Fibroblast of villous mesenchyme (primary cell): ENCODE measurements around the gene FHOD1. TPM values are rescaled to one million over a fixed set of nuclear protein-coding genes. Genes with fewer than 3 reads are reported as not detected.
A peak's percentile ranks its signal among the peaks of the same experiment; 100 is the strongest.

Experiments used
- DNase-seq: peaks from one replicate; pipeline ENCODE4 v3.0.0-alpha.2; 2010; ENCODE audit warnings: low read depth
- H3K4me3 ChIP-seq: 2 replicates; pipeline ENCODE4 v1.5.1; 2011; ENCODE audit warnings: low read depth, mild to moderate bottlenecking, low read length
- CTCF ChIP-seq: IDR thresholded peaks from 2 replicates; pipeline ENCODE4 v1.5.1; 2012; ENCODE audit warnings: low read depth, mild to moderate bottlenecking, low read length; ENCODE audit not compliant: insufficient read depth
- total RNA-seq: library from RNA; depleted of rRNA; stranded (reverse); fragments of >200 nt; gene quantifications from 2 replicates; pipeline ENCODE4 v1.2.3, GENCODE V29; 2012

The FHOD1 gene
- total RNA-seq, 1 donor, result 22.9 TPM

- TF ChIP-seq CTCF, result no peak
- H3K4me3 ChIP-seq, result peak overlapping the region; percentile 69
- peak; percentile 99 for DNase-seq
These were observed 30.2 kb upstream of the FHOD1 start for GRCh38 chr16:67277294-67277998.

DNA sequence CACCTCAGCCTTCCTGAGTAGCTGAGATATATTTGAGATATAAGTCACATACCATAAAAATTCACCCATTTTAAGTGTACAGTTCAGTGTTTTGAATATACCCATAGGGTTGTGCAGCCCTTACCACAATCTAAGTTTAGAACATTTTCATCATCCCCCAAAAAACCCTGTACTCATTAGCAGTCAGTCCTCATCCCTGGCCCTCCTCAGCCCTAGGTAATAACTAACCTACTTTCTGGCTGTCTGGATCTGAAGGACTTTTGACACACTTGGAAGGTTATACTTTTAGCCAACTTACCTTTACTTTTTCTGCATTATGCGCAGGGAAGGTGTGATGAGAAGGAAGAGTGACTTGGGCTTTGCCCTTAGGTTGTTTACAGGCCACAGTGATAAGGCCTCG lies 28.0 kb upstream of the FHOD1 start:
- TF ChIP-seq CTCF, result no peak
- no peak overlapping the region for H3K4me3 ChIP-seq
- DNase-seq, result no peak

DNA sequence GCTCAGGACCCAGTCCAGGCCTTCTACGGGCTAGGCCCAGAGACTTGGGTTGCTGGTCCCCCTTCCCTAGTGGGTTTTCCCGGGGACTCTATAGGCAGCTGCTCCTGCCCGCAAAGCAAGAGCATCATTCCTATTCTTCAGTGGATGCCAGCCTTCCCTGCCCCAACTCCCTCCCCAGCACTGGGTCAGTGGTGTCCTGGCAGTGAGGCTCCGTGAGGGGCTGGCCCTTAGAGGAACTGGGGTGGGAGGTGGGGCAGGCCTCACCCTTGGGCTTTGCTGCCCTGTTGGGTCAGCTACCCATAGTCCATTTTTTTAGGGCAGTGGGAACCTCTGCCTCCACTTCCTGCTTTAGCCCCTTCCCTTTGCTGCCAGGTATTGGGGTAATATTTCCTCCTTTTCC lies 24.2 kb upstream of the FHOD1 start:
- DNase-seq, result no peak
- no peak for TF ChIP-seq CTCF
- H3K4me3 ChIP-seq, result no peak overlapping the region

DNA sequence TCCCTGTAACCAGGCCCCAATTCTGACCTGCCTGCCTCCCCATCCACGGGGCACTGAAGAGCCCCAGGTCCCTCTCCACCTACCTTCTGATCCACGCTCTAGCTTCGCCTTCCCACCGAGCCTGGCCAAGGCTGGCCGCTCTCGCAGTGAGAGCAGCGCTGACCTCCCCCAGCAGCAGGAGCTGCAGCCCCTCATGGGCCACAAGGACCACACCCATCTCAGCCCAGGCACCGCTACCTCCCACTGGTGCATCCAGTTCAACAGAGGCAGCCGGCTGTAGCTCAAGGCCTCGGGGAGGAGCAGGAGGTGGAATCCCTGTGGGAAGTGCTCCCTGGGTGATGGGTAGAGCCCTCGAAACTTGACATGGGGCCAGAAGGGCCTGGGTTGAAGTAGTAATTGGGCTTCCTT lies 23.7 kb upstream of the FHOD1 start:
- no peak for TF ChIP-seq CTCF
- no peak for DNase-seq
- no peak overlapping the region for H3K4me3 ChIP-seq

GRCh38 chr16:67269766-67270165 lies 22.5 kb upstream of the FHOD1 start:
- DNase-seq, result no peak
- H3K4me3 ChIP-seq, result no peak overlapping the region
- no peak for TF ChIP-seq CTCF

- H3K4me3 ChIP-seq, result no peak overlapping the region
- TF ChIP-seq CTCF, result no peak
- peak; percentile 92 for DNase-seq
These were observed 20.9 kb upstream of the FHOD1 start for GRCh38 chr16:67268136-67268579.

DNA sequence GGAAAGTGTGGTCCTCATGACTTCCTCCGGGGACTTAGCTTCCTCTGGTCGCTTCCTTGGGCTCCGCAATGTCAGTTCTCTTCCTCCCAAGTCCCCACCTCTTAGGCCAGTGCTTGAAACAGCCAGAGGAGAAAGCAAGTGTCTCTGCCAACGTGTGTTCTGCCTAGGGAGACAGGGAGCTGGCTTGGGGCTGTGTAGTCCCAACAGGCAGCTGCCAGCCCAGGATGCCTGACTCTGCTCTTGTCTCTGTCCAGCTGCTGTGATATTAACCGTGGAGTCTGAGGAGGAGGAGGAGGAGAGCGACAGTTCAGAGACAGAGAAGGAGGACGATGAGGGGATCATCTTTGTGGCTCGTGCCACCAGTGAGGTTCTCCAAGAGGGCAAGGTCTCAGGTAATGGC lies 18.6 kb upstream of the FHOD1 start:
- no peak for TF ChIP-seq CTCF
- DNase-seq, result no peak
- no peak overlapping the region for H3K4me3 ChIP-seq
